Measurements from ENCODE around the gene SLC35F4. TPM values are rescaled to one million over a fixed set of nuclear protein-coding genes. Genes with fewer than 3 reads are reported as not detected.

The SLC35F4 gene
- total and polyA plus RNA-seq, 11 donors = not detected

- intact Hi-C loops (cut with DNase I) = no loop called here
Measured at GRCh38 chr14:57533214-57533613, 332.7 kb downstream of the SLC35F4 start.

DNA sequence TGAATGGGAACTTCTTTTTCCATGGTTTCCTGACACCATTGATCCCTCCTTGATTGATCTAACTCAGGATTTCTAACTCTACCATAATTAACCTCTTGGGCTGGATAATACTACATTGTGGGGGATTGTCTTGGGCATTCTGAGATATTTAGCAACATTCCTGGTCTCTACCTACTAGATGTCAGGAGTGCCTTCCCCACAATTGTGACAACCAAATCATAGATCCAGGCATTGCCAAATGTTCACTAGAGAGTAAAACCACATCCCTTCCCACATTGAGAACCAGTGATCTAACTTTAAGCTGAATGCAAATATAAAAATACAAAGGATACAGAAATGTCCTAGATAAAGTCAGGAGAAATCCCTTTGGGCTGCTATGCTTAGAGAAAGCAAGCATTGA is 335.3 kb downstream of the SLC35F4 start:
- no peak for DNase-seq
- no peak for ATAC-seq

More at GRCh38 chr14:57533214-57533613, 332.7 kb downstream of the SLC35F4 start:
- H3K4me1 ChIP-seq = no peaks in the 10 kb centered on the region
- H3K4me3 ChIP-seq = no peak overlapping the region
- no peaks in the 10 kb centered on the region for H3K36me3 ChIP-seq
- no peak for DNase-seq
- no peaks in the 10 kb centered on the region for H3K27me3 ChIP-seq
- H3K9me3 ChIP-seq = peaks cover 0 to 5% (median 0%) of the 10 kb centered on the region in 12 donors
- H3K27ac ChIP-seq = no peak overlapping the region
- TF ChIP-seq CTCF (IDR thresholded peaks at IDR 0.05) (peak in 9 of 12 donors; percentile 16 to 38 (median 23)), POLR2A (IDR thresholded peaks at IDR 0.05) (no peak)
- WGBS, 4 donors = 72 to 81% (median 76%) methylated on average over 1 of the region's 1 CpG
- no peak for ATAC-seq

DNA sequence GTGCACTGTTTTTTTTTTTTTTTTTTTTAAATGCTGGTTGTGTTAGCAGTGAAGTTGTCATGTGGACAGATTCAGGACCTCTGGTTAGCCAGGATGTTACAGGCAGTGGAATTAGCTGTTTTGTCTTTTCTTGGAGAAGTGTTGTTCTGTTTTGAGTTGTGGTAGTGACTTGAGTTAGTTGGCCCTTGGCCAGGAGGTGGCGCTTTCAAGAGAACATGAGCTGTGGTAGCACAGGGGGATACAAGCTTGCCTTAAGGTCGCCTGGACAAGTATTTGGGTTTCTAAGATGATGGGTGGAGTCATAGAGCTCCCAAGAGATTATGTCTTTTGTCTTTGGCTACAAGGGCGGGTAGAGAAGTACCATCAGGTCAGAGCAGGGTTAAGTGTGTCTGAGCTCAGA is 338.9 kb downstream of the SLC35F4 start:
- intact Hi-C loops (cut with DNase I) = no loop called here
- ATAC-seq = no peak
- 41 to 52% (median 42%) methylated on average over 3 of the region's 3 CpGs for WGBS, 4 donors
- Histone ChIP-seq H3K9me3 (peaks cover 0 to 38% (median 6%) of the 10 kb centered on the region in 12 donors), H3K4me1 (no peaks in the 10 kb centered on the region), H3K27me3 (no peaks in the 10 kb centered on the region), H3K4me3 (no peak overlapping the region), H3K36me3 (no peaks in the 10 kb centered on the region), H3K27ac (no peak overlapping the region)
- no peak for TF ChIP-seq POLR2A (IDR thresholded peaks at IDR 0.05)
- TF ChIP-seq CTCF (IDR thresholded peaks at IDR 0.05) = no peak
- DNase-seq = no peak

More for the DNA sequence above, 335.3 kb downstream of the SLC35F4 start:
- peaks cover 0 to 16% (median 2%) of the 10 kb centered on the region in 12 donors for H3K9me3 ChIP-seq
- H3K27me3 ChIP-seq = no peaks in the 10 kb centered on the region
- H3K4me3 ChIP-seq = no peak overlapping the region
- TF ChIP-seq CTCF (IDR thresholded peaks at IDR 0.05) (no peak), POLR2A (IDR thresholded peaks at IDR 0.05) (no peak)
- intact Hi-C loops (cut with DNase I) = no loop called here
- no peak overlapping the region for H3K27ac ChIP-seq
- no peaks in the 10 kb centered on the region for H3K36me3 ChIP-seq
- no peaks in the 10 kb centered on the region for H3K4me1 ChIP-seq

GRCh38 chr14:57519043-57519442 is 346.8 kb downstream of the SLC35F4 start:
- ATAC-seq (no peak), DNase-seq (no peak)
- no peaks in the 10 kb centered on the region for H3K4me1 ChIP-seq
- no peak overlapping the region for H3K27ac ChIP-seq
- intact Hi-C loops (cut with DNase I) = no loop called here
- no peaks in the 10 kb centered on the region for H3K36me3 ChIP-seq
- peaks cover 0 to 50% (median 5%) of the 10 kb centered on the region in 12 donors for H3K9me3 ChIP-seq
- H3K4me3 ChIP-seq = no peak overlapping the region
- TF ChIP-seq POLR2A (IDR thresholded peaks at IDR 0.05) (no peak), CTCF (IDR thresholded peaks at IDR 0.05) (no peak)
- H3K27me3 ChIP-seq = no peaks in the 10 kb centered on the region
